Activated naive CD8-positive, alpha-beta T cell treated with anti-CD3 and anti-CD28 coated beads, Interleukin-2, amount 50 U/mL, for 24 hours (primary cell): ENCODE results near the gene ZNF441.

Experiments used
- ATAC-seq: fragments of 150-1000 bp; cut with Tn5 transposase; one replicate; pipeline ENCODE4 v1.10.0; 2021
- DNase-seq: peaks from one replicate; pipeline ENCODE4 v3.0.0; 2021
- H3K27ac Mint-ChIP-seq: one replicate; pipeline ENCODE4 v1.8.0; 2021; ENCODE audit warnings: mild to moderate bottlenecking, mixed read lengths
- H3K27me3 Mint-ChIP-seq: one replicate; pipeline ENCODE4 v1.8.0; 2021; ENCODE audit warnings: mixed read lengths
- H3K36me3 Mint-ChIP-seq: one replicate; pipeline ENCODE4 v1.8.0; 2021; ENCODE audit warnings: low read depth, mixed read lengths
- H3K4me1 Mint-ChIP-seq: one replicate; pipeline ENCODE4 v1.8.0; 2021; ENCODE audit warnings: mixed read lengths
- H3K4me3 Mint-ChIP-seq: one replicate; pipeline ENCODE4 v1.8.0; 2021; ENCODE audit warnings: mild to moderate bottlenecking, moderate library complexity, mixed read lengths
- H3K9me3 Mint-ChIP-seq: one replicate; pipeline ENCODE4 v1.8.0; 2021; ENCODE audit warnings: mixed read lengths

Gene ZNF441

GRCh38 chr19:11766597-11767591 is at the start of gene ZNF441:
Gene ZNF441, plus strand, starts transcription at chr19:11767000. Its CDS starts 194 bp downstream, at chr19:11767194.
- H3K27ac Mint-ChIP-seq = peak within 1 kb of the TSS; percentile 94
- H3K36me3 Mint-ChIP-seq = peaks cover 31% of the 10 kb centered on the region
- H3K9me3 Mint-ChIP-seq = peaks cover 34% of the 10 kb centered on the region
- peaks cover 21% of the 10 kb centered on the region for H3K4me1 Mint-ChIP-seq
- H3K4me3 Mint-ChIP-seq = peak within 1 kb of the TSS; percentile 96
- peaks cover 4% of the 10 kb centered on the region for H3K27me3 Mint-ChIP-seq
- ATAC-seq (peak; percentile 99), DNase-seq (peak; percentile 96)

GRCh38 chr19:11721681-11722080 is 45.1 kb upstream of the ZNF441 start:
- ATAC-seq (no peak), DNase-seq (no peak)
- H3K27ac Mint-ChIP-seq = no peak overlapping the region
- H3K36me3 Mint-ChIP-seq = peaks cover 67% of the 10 kb centered on the region
- H3K4me3 Mint-ChIP-seq = no peak overlapping the region
- H3K9me3 Mint-ChIP-seq = peaks cover 49% of the 10 kb centered on the region
- H3K4me1 Mint-ChIP-seq = no peaks in the 10 kb centered on the region
- no peaks in the 10 kb centered on the region for H3K27me3 Mint-ChIP-seq

DNA sequence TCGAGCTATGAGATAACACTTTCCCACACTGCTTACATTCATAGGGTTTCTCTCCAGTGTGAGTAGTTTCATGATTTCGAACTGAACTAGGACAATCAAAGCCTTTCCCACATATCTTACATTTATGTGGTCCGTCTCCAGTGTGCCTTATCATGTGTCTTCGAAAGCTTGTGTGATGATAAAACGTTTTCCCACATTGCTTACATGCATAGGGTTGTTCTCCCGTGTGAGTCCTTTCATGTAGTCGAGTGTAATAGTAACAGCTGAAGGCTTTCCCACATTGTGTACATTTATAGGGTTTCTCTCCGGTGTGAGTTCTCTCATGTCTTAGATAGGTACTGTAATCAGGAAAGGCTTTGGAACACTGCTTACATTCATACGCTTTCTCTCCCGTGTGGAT is 44.4 kb upstream of the ZNF441 start:
- H3K27me3 Mint-ChIP-seq = no peaks in the 10 kb centered on the region
- H3K9me3 Mint-ChIP-seq = peaks cover 52% of the 10 kb centered on the region
- no peak overlapping the region for H3K4me3 Mint-ChIP-seq
- DNase-seq = no peak
- peaks cover 69% of the 10 kb centered on the region for H3K36me3 Mint-ChIP-seq
- no peak for ATAC-seq
- H3K4me1 Mint-ChIP-seq = no peaks in the 10 kb centered on the region
- H3K27ac Mint-ChIP-seq = no peak overlapping the region

DNA sequence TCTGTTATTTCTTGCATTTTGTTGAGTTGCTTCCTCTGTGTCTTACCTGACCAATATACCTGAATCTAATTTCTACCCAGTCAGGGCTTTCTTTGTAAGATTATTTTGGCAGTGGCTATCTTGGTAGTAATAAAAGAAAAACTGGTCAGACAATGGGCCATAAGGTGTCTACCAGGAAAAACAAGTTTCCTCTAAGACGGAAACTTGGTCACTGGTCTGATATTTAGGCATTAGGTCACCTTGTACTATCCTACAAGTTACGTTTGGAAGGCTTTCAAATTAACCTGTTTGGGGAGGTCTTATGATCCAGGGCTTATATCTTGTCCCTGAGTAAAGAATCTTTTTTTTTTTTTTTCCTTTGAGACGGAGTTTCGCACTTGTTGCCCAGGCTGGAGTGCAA is 37.2 kb upstream of the ZNF441 start:
- peaks cover 5% of the 10 kb centered on the region for H3K4me1 Mint-ChIP-seq
- DNase-seq (no peak), ATAC-seq (no peak)
- H3K27ac Mint-ChIP-seq = no peak overlapping the region
- peaks cover 21% of the 10 kb centered on the region for H3K9me3 Mint-ChIP-seq
- no peak overlapping the region for H3K4me3 Mint-ChIP-seq
- peaks cover 38% of the 10 kb centered on the region for H3K36me3 Mint-ChIP-seq
- H3K27me3 Mint-ChIP-seq = no peaks in the 10 kb centered on the region

GRCh38 chr19:11735375-11735774 is 31.4 kb upstream of the ZNF441 start:
- H3K9me3 Mint-ChIP-seq = no peaks in the 10 kb centered on the region
- no peak overlapping the region for H3K4me3 Mint-ChIP-seq
- peaks cover 29% of the 10 kb centered on the region for H3K4me1 Mint-ChIP-seq
- H3K27ac Mint-ChIP-seq = no peak overlapping the region
- no peak for DNase-seq
- H3K27me3 Mint-ChIP-seq = no peaks in the 10 kb centered on the region
- ATAC-seq = no peak
- H3K36me3 Mint-ChIP-seq = peaks cover 10% of the 10 kb centered on the region

- Mint-ChIP-seq H3K27me3 (no peaks in the 10 kb centered on the region), H3K4me3 (peak overlapping the region; percentile 69), H3K9me3 (no peaks in the 10 kb centered on the region), H3K27ac (no peak overlapping the region), H3K4me1 (peaks cover 29% of the 10 kb centered on the region), H3K36me3 (peaks cover 6% of the 10 kb centered on the region)
- no peak for ATAC-seq
- peak; percentile 20 for DNase-seq
Observed at GRCh38 chr19:11736696-11737095, 30.1 kb upstream of the ZNF441 start.

GRCh38 chr19:11737964-11738745 is 28.6 kb upstream of the ZNF441 start:
- Mint-ChIP-seq H3K27me3 (no peaks in the 10 kb centered on the region), H3K4me3 (peak overlapping the region; percentile 98), H3K4me1 (peaks cover 27% of the 10 kb centered on the region), H3K9me3 (no peaks in the 10 kb centered on the region), H3K27ac (peak overlapping the region; percentile 92), H3K36me3 (peaks cover 3% of the 10 kb centered on the region)
- peak; percentile 21 for ATAC-seq
- peak; percentile 39 for DNase-seq

GRCh38 chr19:11738746-11739620 is 27.8 kb upstream of the ZNF441 start, which contains the start of gene ZNF823:
Gene ZNF823, minus strand, starts transcription at chr19:11738946. Its CDS starts 127 bp downstream, at chr19:11738819.
- peaks cover 3% of the 10 kb centered on the region for H3K36me3 Mint-ChIP-seq
- peak; percentile 99 for ATAC-seq
- peak within 1 kb of the TSS; percentile 98 for H3K4me3 Mint-ChIP-seq
- peak; percentile 97 for DNase-seq
- peak within 1 kb of the TSS; percentile 92 for H3K27ac Mint-ChIP-seq
- H3K9me3 Mint-ChIP-seq = no peaks in the 10 kb centered on the region
- H3K27me3 Mint-ChIP-seq = no peaks in the 10 kb centered on the region
- H3K4me1 Mint-ChIP-seq = peaks cover 27% of the 10 kb centered on the region

DNA sequence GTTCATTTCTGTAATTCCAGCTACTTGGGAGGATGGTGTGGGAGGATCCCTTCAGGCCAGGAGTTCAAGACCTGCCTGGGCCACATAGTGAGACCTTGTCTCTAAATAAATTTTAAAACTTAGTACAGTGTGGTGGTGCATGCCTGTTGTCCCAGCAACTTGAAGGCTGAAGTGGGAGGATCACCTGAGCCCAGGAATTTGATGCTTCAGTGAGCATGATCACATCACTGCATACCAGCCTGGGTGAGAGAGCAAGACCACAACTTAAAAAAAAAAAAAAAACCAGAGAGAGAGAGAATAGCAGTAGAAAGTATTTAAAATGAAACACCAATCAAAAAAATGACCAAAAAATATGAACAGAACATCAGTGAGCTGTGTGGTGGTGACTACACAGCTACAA is 20.9 kb upstream of the ZNF441 start:
- H3K4me1 Mint-ChIP-seq = no peaks in the 10 kb centered on the region
- H3K27me3 Mint-ChIP-seq = peaks cover 1% of the 10 kb centered on the region
- no peak overlapping the region for H3K4me3 Mint-ChIP-seq
- peaks cover 32% of the 10 kb centered on the region for H3K9me3 Mint-ChIP-seq
- H3K36me3 Mint-ChIP-seq = peaks cover 7% of the 10 kb centered on the region
- H3K27ac Mint-ChIP-seq = no peak overlapping the region
- ATAC-seq = no peak
- DNase-seq = no peak

- ATAC-seq (no peak), DNase-seq (no peak)
- Mint-ChIP-seq H3K4me1 (no peaks in the 10 kb centered on the region), H3K4me3 (no peak overlapping the region), H3K36me3 (peaks cover 7% of the 10 kb centered on the region), H3K27ac (no peak overlapping the region), H3K27me3 (peaks cover 7% of the 10 kb centered on the region), H3K9me3 (peaks cover 46% of the 10 kb centered on the region)
Observed at GRCh38 chr19:11747277-11747676, 19.5 kb upstream of the ZNF441 start.

DNA sequence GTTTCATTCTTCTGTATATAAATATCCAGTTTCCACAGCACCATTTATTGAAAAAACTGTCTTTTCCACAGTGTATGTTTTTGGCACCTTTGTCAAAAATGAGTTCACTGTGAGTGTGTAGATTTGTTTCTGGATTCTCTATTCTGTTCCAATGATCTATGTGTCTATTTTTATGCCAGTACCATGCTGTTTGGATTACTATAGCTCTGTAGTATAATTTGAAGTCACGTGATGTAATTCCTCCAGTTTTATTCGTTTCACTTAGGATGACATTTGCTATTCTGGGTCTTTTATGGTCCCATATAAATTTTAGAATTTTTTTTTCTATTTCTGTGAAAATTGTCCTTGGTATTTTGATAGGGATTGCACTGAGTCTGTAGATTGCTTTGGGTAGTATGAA is 17.0 kb upstream of the ZNF441 start:
- H3K36me3 Mint-ChIP-seq = peaks cover 14% of the 10 kb centered on the region
- ATAC-seq = no peak
- DNase-seq = no peak
- H3K27ac Mint-ChIP-seq = no peak overlapping the region
- no peak overlapping the region for H3K4me3 Mint-ChIP-seq
- H3K27me3 Mint-ChIP-seq = peaks cover 11% of the 10 kb centered on the region
- peaks cover 56% of the 10 kb centered on the region for H3K9me3 Mint-ChIP-seq
- H3K4me1 Mint-ChIP-seq = no peaks in the 10 kb centered on the region

DNA sequence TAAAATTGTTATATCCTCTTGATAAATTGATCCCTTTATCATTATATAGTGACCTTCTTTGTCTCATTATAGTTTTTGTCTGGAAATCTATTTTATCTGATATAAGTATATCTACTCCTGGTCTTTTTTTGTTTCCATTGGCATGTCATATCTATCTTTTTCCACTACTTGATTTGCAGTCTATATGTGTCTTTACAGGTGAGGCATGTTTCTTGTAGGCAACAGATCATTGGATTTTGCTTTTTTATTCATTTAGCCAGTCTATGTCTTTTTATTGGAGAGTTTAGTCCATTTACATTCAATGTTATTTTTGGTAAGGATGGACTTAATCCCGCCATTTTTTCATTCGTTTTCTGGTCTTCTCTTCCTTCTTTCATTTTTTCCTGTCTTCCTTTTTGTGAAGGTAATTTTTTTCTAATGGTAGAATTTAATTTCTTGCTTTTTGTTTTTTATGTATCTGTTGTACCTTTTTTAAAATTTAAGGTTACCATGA is 14.5 kb upstream of the ZNF441 start:
- Mint-ChIP-seq H3K36me3 (peaks cover 18% of the 10 kb centered on the region), H3K4me3 (no peak overlapping the region), H3K9me3 (peaks cover 72% of the 10 kb centered on the region), H3K27me3 (peaks cover 15% of the 10 kb centered on the region), H3K4me1 (no peaks in the 10 kb centered on the region), H3K27ac (no peak overlapping the region)
- no peak for ATAC-seq
- no peak for DNase-seq

DNA sequence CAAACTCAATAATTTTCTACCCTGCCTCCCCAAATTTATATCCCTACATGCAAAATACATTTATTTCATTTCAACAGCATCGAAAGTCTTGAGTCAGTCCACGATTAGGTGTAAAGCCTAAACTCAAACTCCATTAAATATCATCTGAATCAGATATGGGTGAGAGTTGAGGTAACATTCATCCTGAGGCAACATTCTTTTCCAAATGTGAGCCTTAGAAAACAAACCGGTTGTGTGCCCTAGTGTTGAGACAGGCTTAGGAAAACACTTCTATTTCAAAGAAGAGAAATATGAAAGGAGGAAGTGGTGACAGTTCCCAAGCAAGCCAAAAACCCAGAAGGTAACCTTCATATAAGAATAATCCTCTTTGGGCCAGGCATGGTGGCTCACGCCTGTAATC is 12.1 kb upstream of the ZNF441 start:
- H3K9me3 Mint-ChIP-seq = peaks cover 64% of the 10 kb centered on the region
- ATAC-seq (no peak), DNase-seq (no peak)
- peaks cover 13% of the 10 kb centered on the region for H3K36me3 Mint-ChIP-seq
- H3K4me1 Mint-ChIP-seq = no peaks in the 10 kb centered on the region
- H3K27ac Mint-ChIP-seq = no peak overlapping the region
- no peak overlapping the region for H3K4me3 Mint-ChIP-seq
- peaks cover 15% of the 10 kb centered on the region for H3K27me3 Mint-ChIP-seq

DNA sequence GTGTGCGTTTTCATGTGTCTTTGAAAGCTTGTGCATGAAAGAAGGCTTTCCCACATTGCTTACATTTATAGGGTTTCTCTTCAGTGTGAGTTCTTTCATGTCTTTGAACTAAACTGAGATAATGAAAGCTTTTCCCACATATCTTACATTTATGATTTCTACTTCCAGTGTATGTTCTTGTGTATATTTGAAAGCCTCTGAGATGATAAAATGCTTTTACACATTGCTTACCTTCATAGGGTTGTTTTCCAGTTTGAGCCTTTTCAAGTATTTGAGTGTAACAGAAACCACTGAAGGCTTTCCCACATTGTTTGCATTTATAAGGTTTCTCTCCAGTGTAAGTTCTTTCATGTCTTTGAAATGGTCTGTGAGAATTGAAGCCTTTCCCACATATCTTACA is 9.8 kb upstream of the ZNF441 start:
- no peaks in the 10 kb centered on the region for H3K4me1 Mint-ChIP-seq
- peaks cover 11% of the 10 kb centered on the region for H3K27me3 Mint-ChIP-seq
- H3K4me3 Mint-ChIP-seq = no peak overlapping the region
- no peak overlapping the region for H3K27ac Mint-ChIP-seq
- DNase-seq (no peak), ATAC-seq (no peak)
- H3K36me3 Mint-ChIP-seq = peaks cover 11% of the 10 kb centered on the region
- H3K9me3 Mint-ChIP-seq = peaks cover 42% of the 10 kb centered on the region
